Measurements from ENCODE around the gene RAPGEF2.
"Not testable (repeated sequence)": the region's sequence is repeated elsewhere in the genome, so short reads cannot be mapped to it uniquely, and the experiment has no call there.

The RAPGEF2 gene

GRCh38 chr4:159248384-159249178, 145.7 kb downstream of the RAPGEF2 start:
- no peak for DNase-seq

- no peak for DNase-seq
Measured at GRCh38 chr4:159250751-159251325, 148.0 kb downstream of the RAPGEF2 start.

GRCh38 chr4:159251580-159251979, 148.7 kb downstream of the RAPGEF2 start:
- DNase-seq: not testable (repeated sequence)

GRCh38 chr4:159252491-159252890, 149.6 kb downstream of the RAPGEF2 start:
- DNase-seq: no peak

GRCh38 chr4:159256037-159256436, 153.2 kb downstream of the RAPGEF2 start:
- DNase-seq: no peak

GRCh38 chr4:159258889-159259560, 156.1 kb downstream of the RAPGEF2 start:
- DNase-seq: no peak

- DNase-seq: no peak
Measured at GRCh38 chr4:159264057-159264456, 161.2 kb downstream of the RAPGEF2 start.

GRCh38 chr4:159266981-159267868, 164.3 kb downstream of the RAPGEF2 start:
- DNase-seq: no peak

- DNase-seq: no peak
Measured at GRCh38 chr4:159267869-159268285, 165.0 kb downstream of the RAPGEF2 start.

GRCh38 chr4:159268607-159269006, 165.7 kb downstream of the RAPGEF2 start:
- DNase-seq: no peak

GRCh38 chr4:159269116-159269515, 166.2 kb downstream of the RAPGEF2 start:
- DNase-seq: no peak

GRCh38 chr4:159269956-159270355, 167.1 kb downstream of the RAPGEF2 start:
- DNase-seq: no peak

- no peak for DNase-seq
Measured at GRCh38 chr4:159271856-159272255, 169.0 kb downstream of the RAPGEF2 start.

- no peak for DNase-seq
Measured at GRCh38 chr4:159272273-159273140, 169.6 kb downstream of the RAPGEF2 start.

GRCh38 chr4:159273141-159273438, 170.2 kb downstream of the RAPGEF2 start:
- DNase-seq: no peak

- DNase-seq: no peak
Measured at GRCh38 chr4:159273841-159274240, 171.0 kb downstream of the RAPGEF2 start.

- DNase-seq: no peak
Measured at GRCh38 chr4:159278399-159278798, 175.5 kb downstream of the RAPGEF2 start.

GRCh38 chr4:159279084-159279483, 176.2 kb downstream of the RAPGEF2 start:
- no peak for DNase-seq

- DNase-seq: no peak
Measured at GRCh38 chr4:159280442-159281172, 177.7 kb downstream of the RAPGEF2 start.

- DNase-seq: no peak
Measured at GRCh38 chr4:159281771-159282170, 178.9 kb downstream of the RAPGEF2 start.

GRCh38 chr4:159282329-159282728, 179.4 kb downstream of the RAPGEF2 start:
- no peak for DNase-seq
